ENCODE data around the gene BCAT1.

The BCAT1 gene

GRCh38 chr12:24948757-24949722 lies at the start of gene BCAT1:
BCAT1 (minus strand) TSS chr12:24949101; CDS start chr12:24948932, 169 bp downstream.
- in situ Hi-C loops (cut with HindIII; ENCODE audit: low pct_ligation_motif_present, low pct_unique_long_range_greater_than_20kb, low sequenced_read_pairs): no loop called here
- DNase-seq: peak; percentile 92

- in situ Hi-C loops (cut with HindIII; ENCODE audit: low pct_ligation_motif_present, low pct_unique_long_range_greater_than_20kb, low sequenced_read_pairs): loop anchor here (10.0 kb wide), 1 partner anchor 137 kb away; no protein-coding TSS in a partner anchor
- DNase-seq: no peak
Measured at GRCh38 chr12:24997970-24998582, 49.2 kb upstream of the BCAT1 start.

- DNase-seq: no peak
- in situ Hi-C loops (cut with HindIII; ENCODE audit: low pct_ligation_motif_present, low pct_unique_long_range_greater_than_20kb, low sequenced_read_pairs): loop anchor here (10.0 kb wide), 1 partner anchor 137 kb away; no protein-coding TSS in a partner anchor
Measured at GRCh38 chr12:24997496-24997895, 48.6 kb upstream of the BCAT1 start.

- in situ Hi-C loops (cut with HindIII; ENCODE audit: low pct_ligation_motif_present, low pct_unique_long_range_greater_than_20kb, low sequenced_read_pairs): loop anchor here (10.0 kb wide), 1 partner anchor 138 kb away; no protein-coding TSS in a partner anchor
- DNase-seq: no peak
Measured at GRCh38 chr12:24996820-24997219, 47.9 kb upstream of the BCAT1 start.

- in situ Hi-C loops (cut with HindIII; ENCODE audit: low pct_ligation_motif_present, low pct_unique_long_range_greater_than_20kb, low sequenced_read_pairs): loop anchor here (10.0 kb wide), 1 partner anchor 139 kb away; no protein-coding TSS in a partner anchor
- no peak for DNase-seq
Measured at GRCh38 chr12:24996102-24996797, 47.3 kb upstream of the BCAT1 start.

- no peak for DNase-seq
- in situ Hi-C loops (cut with HindIII; ENCODE audit: low pct_ligation_motif_present, low pct_unique_long_range_greater_than_20kb, low sequenced_read_pairs): loop anchor here (10.0 kb wide), 1 partner anchor 141 kb away; no protein-coding TSS in a partner anchor
Measured at GRCh38 chr12:24993793-24994192, 44.9 kb upstream of the BCAT1 start.

GRCh38 chr12:24991209-24992049 lies 42.5 kb upstream of the BCAT1 start:
- in situ Hi-C loops (cut with HindIII; ENCODE audit: low pct_ligation_motif_present, low pct_unique_long_range_greater_than_20kb, low sequenced_read_pairs): loop anchor here (10.0 kb wide), 1 partner anchor 143 kb away; no protein-coding TSS in a partner anchor
- peak; percentile 76 for DNase-seq

GRCh38 chr12:24989216-24989615 lies 40.3 kb upstream of the BCAT1 start:
- DNase-seq: no peak
- in situ Hi-C loops (cut with HindIII; ENCODE audit: low pct_ligation_motif_present, low pct_unique_long_range_greater_than_20kb, low sequenced_read_pairs): no loop called here

GRCh38 chr12:24982250-24982649 lies 33.3 kb upstream of the BCAT1 start:
- DNase-seq: no peak
- in situ Hi-C loops (cut with HindIII; ENCODE audit: low pct_ligation_motif_present, low pct_unique_long_range_greater_than_20kb, low sequenced_read_pairs): no loop called here

- in situ Hi-C loops (cut with HindIII; ENCODE audit: low pct_ligation_motif_present, low pct_unique_long_range_greater_than_20kb, low sequenced_read_pairs): no loop called here
- no peak for DNase-seq
Measured at GRCh38 chr12:24979976-24980730, 31.3 kb upstream of the BCAT1 start.

- in situ Hi-C loops (cut with HindIII; ENCODE audit: low pct_ligation_motif_present, low pct_unique_long_range_greater_than_20kb, low sequenced_read_pairs): no loop called here
- no peak for DNase-seq
Measured at GRCh38 chr12:24979329-24979728, 30.4 kb upstream of the BCAT1 start.

- no peak for DNase-seq
- in situ Hi-C loops (cut with HindIII; ENCODE audit: low pct_ligation_motif_present, low pct_unique_long_range_greater_than_20kb, low sequenced_read_pairs): no loop called here
Measured at GRCh38 chr12:24977711-24978110, 28.8 kb upstream of the BCAT1 start.

- in situ Hi-C loops (cut with HindIII; ENCODE audit: low pct_ligation_motif_present, low pct_unique_long_range_greater_than_20kb, low sequenced_read_pairs): no loop called here
- no peak for DNase-seq
Measured at GRCh38 chr12:24977060-24977459, 28.2 kb upstream of the BCAT1 start.

GRCh38 chr12:24975425-24975824 lies 26.5 kb upstream of the BCAT1 start:
- DNase-seq: no peak
- in situ Hi-C loops (cut with HindIII; ENCODE audit: low pct_ligation_motif_present, low pct_unique_long_range_greater_than_20kb, low sequenced_read_pairs): no loop called here

- in situ Hi-C loops (cut with HindIII; ENCODE audit: low pct_ligation_motif_present, low pct_unique_long_range_greater_than_20kb, low sequenced_read_pairs): no loop called here
- no peak for DNase-seq
Measured at GRCh38 chr12:24974216-24974615, 25.3 kb upstream of the BCAT1 start.

GRCh38 chr12:24972078-24972477 lies 23.2 kb upstream of the BCAT1 start:
- no peak for DNase-seq
- in situ Hi-C loops (cut with HindIII; ENCODE audit: low pct_ligation_motif_present, low pct_unique_long_range_greater_than_20kb, low sequenced_read_pairs): no loop called here

GRCh38 chr12:24970177-24970576 lies 21.3 kb upstream of the BCAT1 start:
- no peak for DNase-seq
- in situ Hi-C loops (cut with HindIII; ENCODE audit: low pct_ligation_motif_present, low pct_unique_long_range_greater_than_20kb, low sequenced_read_pairs): no loop called here
